Gastroesophageal sphincter (tissue), 3 donors: Measurements from ENCODE around the gene ABCA9.

Source experiments
- EP300 ChIP-seq: sonication (generic); formaldehyde crosslinking; IDR thresholded peaks from one replicate; pipeline ENCODE4 v1.6.1; 2017; ENCODE audit warnings: antibody characterized with exemption, mild to moderate bottlenecking
- POLR2A ChIP-seq, 2 donors: fragments of 450-650 bp; IDR thresholded peaks; one replicate each; pipeline ENCODE4 v1.6.1; 2017; ENCODE audit warnings: antibody characterized with exemption in 2 of 2, mild to moderate bottlenecking in 2 of 2, moderate library complexity in 1 of 2
- POLR2AphosphoS5 ChIP-seq: sonication (generic); formaldehyde crosslinking; IDR thresholded peaks from one replicate; pipeline ENCODE4 v1.6.1; 2017; ENCODE audit warnings: antibody characterized with exemption
- TF ChIP-seq, protein P1 (sequence below), 4 experiments: fragments of 200-600 bp in 2 of 4; fragments of 450-650 bp in 2 of 4; sonication (generic) in 1 of 4; IDR thresholded peaks; one replicate each; pipeline ENCODE4 v1.5.1; 2017 to 2019; ENCODE audit warnings: antibody characterized with exemption in 4 of 4, mild to moderate bottlenecking in 2 of 4, moderate library complexity in 2 of 4

- TF ChIP-seq EP300 (no peak), POLR2AphosphoS5 (no peak), POLR2A (IDR thresholded peaks at IDR 0.05) (no peak)
- TF ChIP-seq, protein P1, sequence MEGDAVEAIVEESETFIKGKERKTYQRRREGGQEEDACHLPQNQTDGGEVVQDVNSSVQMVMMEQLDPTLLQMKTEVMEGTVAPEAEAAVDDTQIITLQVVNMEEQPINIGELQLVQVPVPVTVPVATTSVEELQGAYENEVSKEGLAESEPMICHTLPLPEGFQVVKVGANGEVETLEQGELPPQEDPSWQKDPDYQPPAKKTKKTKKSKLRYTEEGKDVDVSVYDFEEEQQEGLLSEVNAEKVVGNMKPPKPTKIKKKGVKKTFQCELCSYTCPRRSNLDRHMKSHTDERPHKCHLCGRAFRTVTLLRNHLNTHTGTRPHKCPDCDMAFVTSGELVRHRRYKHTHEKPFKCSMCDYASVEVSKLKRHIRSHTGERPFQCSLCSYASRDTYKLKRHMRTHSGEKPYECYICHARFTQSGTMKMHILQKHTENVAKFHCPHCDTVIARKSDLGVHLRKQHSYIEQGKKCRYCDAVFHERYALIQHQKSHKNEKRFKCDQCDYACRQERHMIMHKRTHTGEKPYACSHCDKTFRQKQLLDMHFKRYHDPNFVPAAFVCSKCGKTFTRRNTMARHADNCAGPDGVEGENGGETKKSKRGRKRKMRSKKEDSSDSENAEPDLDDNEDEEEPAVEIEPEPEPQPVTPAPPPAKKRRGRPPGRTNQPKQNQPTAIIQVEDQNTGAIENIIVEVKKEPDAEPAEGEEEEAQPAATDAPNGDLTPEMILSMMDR (IDR thresholded peaks at IDR 0.05) = no peak
Measured at GRCh38 chr17:69056179-69056823, 4.4 kb downstream of the ABCA9 start.
